ENCODE results near the gene CDK5R1. TPM values are rescaled to one million over a fixed set of nuclear protein-coding genes. Genes with fewer than 3 reads are reported as not detected.
A peak's percentile ranks its signal among the peaks of the same experiment; 100 is the strongest.

The CDK5R1 gene
- total RNA-seq, 1 experiment from 2014 or later: 9.9 TPM

DNA sequence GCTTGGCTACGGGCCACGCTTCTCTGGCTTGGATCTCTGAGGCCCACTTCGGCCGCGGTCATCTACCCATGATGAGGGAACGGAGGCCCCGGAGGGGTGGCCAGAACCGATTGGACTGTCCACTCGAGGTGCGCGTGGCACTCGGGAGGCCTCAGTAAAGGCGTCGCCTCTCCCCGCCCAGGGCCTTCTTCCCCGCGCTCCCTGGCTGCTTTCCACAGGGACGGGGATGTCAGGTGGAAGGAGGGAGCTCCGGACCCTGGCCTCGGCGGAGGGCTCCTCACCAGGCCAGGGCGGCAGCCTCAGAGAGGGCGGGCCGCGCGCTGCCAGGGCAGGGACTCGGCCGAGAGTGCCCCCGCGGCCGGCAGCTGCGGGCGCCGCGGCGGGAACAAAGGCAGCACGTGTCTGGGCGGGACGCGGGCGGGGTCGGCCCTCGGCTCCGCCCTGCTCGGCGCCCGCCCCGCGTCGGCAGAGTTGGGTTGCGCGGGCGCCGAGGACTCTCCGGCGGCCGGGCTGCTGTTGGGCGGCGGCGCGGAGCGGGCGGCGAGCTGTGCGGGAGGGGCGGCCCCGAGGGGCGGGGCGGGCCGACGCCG, 587 bp upstream of the CDK5R1 start:
- Mint-ChIP-seq H3K9me3 (no peaks in the 10 kb centered on the region), H3K4me1 (peaks cover 56% of the 10 kb centered on the region), H3K4me3 (peak overlapping the region; percentile 58), H3K27ac (peak overlapping the region; percentile 33; the same call in 1 of the 2 replicates), H3K27me3 (ENCODE audit: low read depth) (no peaks in the 10 kb centered on the region), H3K36me3 (peaks cover 25% of the 10 kb centered on the region)
- DNase-seq (ENCODE audit: low spot score): peak; percentile 71
- CTCF ChIA-PET: interaction anchor here (0.8 to 4.0 kb wide), 9 partner anchors 24 to 173 kb away, joined by 3 to 18 read pairs (median 5); partner anchors contain the start of gene PSMD11
- peak; percentile 73 for ATAC-seq
- POLR2A ChIA-PET: interaction anchor here (1.1 to 1.6 kb wide), 2 partner anchors 17 to 41 kb away, joined by 4 to 8 read pairs; partner anchors contain the start of gene PSMD11
- TF ChIP-seq ZNF232 (CRISPR knock-in tag; IDR thresholded peaks at IDR 0.05) (peak; percentile 61; the same call in 1 of the 2 replicates), NR1H2 (CRISPR knock-in tag; IDR thresholded peaks at IDR 0.05) (no peak), FOXJ3 (CRISPR knock-in tag; IDR thresholded peaks at IDR 0.05; ENCODE audit: borderline replicate concordance) (no peak), SMAD4 (CRISPR knock-in tag; IDR thresholded peaks at IDR 0.05) (no peak), KAT7 (CRISPR knock-in tag; IDR thresholded peaks at IDR 0.05; ENCODE audit: borderline replicate concordance) (0 out of 2 replicates have a peak, but pooled peaks have one; percentile 48), ZNF219 (CRISPR knock-in tag; IDR thresholded peaks at IDR 0.05; ENCODE audit: borderline replicate concordance) (no peak), NFATC4 (CRISPR knock-in tag; IDR thresholded peaks at IDR 0.05) (no peak), TEAD1 (CRISPR knock-in tag; IDR thresholded peaks at IDR 0.05) (peak; percentile 22; the same call in 1 of the 2 replicates), GRHL2 (CRISPR knock-in tag; IDR thresholded peaks at IDR 0.05; ENCODE audit: insufficient replicate concordance, severe bottlenecking) (no peak), ZNF138 (CRISPR knock-in tag; conservative IDR thresholded peaks at IDR 0.05) (0 out of 2 replicates have a peak, but pooled peaks have one; percentile 33), CREB1 (CRISPR knock-in tag; IDR thresholded peaks at IDR 0.05) (no peak), TEAD4 (CRISPR knock-in tag; IDR thresholded peaks at IDR 0.05) (no peak), OVOL2 (CRISPR knock-in tag; IDR thresholded peaks at IDR 0.05; ENCODE audit: borderline replicate concordance) (no peak), SMAD3 (CRISPR knock-in tag; IDR thresholded peaks at IDR 0.05; ENCODE audit: borderline replicate concordance) (no peak)
- TF ChIP-seq, protein P1, sequence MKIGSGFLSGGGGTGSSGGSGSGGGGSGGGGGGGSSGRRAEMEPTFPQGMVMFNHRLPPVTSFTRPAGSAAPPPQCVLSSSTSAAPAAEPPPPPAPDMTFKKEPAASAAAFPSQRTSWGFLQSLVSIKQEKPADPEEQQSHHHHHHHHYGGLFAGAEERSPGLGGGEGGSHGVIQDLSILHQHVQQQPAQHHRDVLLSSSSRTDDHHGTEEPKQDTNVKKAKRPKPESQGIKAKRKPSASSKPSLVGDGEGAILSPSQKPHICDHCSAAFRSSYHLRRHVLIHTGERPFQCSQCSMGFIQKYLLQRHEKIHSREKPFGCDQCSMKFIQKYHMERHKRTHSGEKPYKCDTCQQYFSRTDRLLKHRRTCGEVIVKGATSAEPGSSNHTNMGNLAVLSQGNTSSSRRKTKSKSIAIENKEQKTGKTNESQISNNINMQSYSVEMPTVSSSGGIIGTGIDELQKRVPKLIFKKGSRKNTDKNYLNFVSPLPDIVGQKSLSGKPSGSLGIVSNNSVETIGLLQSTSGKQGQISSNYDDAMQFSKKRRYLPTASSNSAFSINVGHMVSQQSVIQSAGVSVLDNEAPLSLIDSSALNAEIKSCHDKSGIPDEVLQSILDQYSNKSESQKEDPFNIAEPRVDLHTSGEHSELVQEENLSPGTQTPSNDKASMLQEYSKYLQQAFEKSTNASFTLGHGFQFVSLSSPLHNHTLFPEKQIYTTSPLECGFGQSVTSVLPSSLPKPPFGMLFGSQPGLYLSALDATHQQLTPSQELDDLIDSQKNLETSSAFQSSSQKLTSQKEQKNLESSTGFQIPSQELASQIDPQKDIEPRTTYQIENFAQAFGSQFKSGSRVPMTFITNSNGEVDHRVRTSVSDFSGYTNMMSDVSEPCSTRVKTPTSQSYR (CRISPR knock-in tag; IDR thresholded peaks at IDR 0.05): no peak
- TF ChIP-seq, protein P2, sequence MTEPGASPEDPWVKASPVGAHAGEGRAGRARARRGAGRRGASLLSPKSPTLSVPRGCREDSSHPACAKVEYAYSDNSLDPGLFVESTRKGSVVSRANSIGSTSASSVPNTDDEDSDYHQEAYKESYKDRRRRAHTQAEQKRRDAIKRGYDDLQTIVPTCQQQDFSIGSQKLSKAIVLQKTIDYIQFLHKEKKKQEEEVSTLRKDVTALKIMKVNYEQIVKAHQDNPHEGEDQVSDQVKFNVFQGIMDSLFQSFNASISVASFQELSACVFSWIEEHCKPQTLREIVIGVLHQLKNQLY (CRISPR knock-in tag; IDR thresholded peaks at IDR 0.05): no peak
- TF ChIP-seq, protein P3, sequence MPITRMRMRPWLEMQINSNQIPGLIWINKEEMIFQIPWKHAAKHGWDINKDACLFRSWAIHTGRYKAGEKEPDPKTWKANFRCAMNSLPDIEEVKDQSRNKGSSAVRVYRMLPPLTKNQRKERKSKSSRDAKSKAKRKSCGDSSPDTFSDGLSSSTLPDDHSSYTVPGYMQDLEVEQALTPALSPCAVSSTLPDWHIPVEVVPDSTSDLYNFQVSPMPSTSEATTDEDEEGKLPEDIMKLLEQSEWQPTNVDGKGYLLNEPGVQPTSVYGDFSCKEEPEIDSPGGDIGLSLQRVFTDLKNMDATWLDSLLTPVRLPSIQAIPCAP (CRISPR knock-in tag; IDR thresholded peaks at IDR 0.05): no peak; the same call in 1 of the 2 replicates
- TF ChIP-seq, protein P4, sequence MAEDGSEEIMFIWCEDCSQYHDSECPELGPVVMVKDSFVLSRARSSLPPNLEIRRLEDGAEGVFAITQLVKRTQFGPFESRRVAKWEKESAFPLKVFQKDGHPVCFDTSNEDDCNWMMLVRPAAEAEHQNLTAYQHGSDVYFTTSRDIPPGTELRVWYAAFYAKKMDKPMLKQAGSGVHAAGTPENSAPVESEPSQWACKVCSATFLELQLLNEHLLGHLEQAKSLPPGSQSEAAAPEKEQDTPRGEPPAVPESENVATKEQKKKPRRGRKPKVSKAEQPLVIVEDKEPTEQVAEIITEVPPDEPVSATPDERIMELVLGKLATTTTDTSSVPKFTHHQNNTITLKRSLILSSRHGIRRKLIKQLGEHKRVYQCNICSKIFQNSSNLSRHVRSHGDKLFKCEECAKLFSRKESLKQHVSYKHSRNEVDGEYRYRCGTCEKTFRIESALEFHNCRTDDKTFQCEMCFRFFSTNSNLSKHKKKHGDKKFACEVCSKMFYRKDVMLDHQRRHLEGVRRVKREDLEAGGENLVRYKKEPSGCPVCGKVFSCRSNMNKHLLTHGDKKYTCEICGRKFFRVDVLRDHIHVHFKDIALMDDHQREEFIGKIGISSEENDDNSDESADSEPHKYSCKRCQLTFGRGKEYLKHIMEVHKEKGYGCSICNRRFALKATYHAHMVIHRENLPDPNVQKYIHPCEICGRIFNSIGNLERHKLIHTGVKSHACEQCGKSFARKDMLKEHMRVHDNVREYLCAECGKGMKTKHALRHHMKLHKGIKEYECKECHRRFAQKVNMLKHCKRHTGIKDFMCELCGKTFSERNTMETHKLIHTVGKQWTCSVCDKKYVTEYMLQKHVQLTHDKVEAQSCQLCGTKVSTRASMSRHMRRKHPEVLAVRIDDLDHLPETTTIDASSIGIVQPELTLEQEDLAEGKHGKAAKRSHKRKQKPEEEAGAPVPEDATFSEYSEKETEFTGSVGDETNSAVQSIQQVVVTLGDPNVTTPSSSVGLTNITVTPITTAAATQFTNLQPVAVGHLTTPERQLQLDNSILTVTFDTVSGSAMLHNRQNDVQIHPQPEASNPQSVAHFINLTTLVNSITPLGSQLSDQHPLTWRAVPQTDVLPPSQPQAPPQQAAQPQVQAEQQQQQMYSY (CRISPR knock-in tag; IDR thresholded peaks at IDR 0.05): 0 out of 2 replicates have a peak, but pooled peaks have one; percentile 11
- TF ChIP-seq, protein P5, sequence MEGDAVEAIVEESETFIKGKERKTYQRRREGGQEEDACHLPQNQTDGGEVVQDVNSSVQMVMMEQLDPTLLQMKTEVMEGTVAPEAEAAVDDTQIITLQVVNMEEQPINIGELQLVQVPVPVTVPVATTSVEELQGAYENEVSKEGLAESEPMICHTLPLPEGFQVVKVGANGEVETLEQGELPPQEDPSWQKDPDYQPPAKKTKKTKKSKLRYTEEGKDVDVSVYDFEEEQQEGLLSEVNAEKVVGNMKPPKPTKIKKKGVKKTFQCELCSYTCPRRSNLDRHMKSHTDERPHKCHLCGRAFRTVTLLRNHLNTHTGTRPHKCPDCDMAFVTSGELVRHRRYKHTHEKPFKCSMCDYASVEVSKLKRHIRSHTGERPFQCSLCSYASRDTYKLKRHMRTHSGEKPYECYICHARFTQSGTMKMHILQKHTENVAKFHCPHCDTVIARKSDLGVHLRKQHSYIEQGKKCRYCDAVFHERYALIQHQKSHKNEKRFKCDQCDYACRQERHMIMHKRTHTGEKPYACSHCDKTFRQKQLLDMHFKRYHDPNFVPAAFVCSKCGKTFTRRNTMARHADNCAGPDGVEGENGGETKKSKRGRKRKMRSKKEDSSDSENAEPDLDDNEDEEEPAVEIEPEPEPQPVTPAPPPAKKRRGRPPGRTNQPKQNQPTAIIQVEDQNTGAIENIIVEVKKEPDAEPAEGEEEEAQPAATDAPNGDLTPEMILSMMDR (IDR thresholded peaks at IDR 0.05): no peak
- TF ChIP-seq, protein P6, sequence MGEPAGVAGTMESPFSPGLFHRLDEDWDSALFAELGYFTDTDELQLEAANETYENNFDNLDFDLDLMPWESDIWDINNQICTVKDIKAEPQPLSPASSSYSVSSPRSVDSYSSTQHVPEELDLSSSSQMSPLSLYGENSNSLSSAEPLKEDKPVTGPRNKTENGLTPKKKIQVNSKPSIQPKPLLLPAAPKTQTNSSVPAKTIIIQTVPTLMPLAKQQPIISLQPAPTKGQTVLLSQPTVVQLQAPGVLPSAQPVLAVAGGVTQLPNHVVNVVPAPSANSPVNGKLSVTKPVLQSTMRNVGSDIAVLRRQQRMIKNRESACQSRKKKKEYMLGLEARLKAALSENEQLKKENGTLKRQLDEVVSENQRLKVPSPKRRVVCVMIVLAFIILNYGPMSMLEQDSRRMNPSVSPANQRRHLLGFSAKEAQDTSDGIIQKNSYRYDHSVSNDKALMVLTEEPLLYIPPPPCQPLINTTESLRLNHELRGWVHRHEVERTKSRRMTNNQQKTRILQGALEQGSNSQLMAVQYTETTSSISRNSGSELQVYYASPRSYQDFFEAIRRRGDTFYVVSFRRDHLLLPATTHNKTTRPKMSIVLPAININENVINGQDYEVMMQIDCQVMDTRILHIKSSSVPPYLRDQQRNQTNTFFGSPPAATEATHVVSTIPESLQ (CRISPR knock-in tag; IDR thresholded peaks at IDR 0.05): no peak
- TF ChIP-seq, protein P7, sequence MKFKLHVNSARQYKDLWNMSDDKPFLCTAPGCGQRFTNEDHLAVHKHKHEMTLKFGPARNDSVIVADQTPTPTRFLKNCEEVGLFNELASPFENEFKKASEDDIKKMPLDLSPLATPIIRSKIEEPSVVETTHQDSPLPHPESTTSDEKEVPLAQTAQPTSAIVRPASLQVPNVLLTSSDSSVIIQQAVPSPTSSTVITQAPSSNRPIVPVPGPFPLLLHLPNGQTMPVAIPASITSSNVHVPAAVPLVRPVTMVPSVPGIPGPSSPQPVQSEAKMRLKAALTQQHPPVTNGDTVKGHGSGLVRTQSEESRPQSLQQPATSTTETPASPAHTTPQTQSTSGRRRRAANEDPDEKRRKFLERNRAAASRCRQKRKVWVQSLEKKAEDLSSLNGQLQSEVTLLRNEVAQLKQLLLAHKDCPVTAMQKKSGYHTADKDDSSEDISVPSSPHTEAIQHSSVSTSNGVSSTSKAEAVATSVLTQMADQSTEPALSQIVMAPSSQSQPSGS (CRISPR knock-in tag; IDR thresholded peaks at IDR 0.05; ENCODE audit: borderline replicate concordance, low read depth): no peak
- TF ChIP-seq, protein P8, sequence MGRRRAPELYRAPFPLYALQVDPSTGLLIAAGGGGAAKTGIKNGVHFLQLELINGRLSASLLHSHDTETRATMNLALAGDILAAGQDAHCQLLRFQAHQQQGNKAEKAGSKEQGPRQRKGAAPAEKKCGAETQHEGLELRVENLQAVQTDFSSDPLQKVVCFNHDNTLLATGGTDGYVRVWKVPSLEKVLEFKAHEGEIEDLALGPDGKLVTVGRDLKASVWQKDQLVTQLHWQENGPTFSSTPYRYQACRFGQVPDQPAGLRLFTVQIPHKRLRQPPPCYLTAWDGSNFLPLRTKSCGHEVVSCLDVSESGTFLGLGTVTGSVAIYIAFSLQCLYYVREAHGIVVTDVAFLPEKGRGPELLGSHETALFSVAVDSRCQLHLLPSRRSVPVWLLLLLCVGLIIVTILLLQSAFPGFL (CRISPR knock-in tag; IDR thresholded peaks at IDR 0.05; ENCODE audit: borderline replicate concordance): no peak
